Smooth muscle cell of the brain vasculature (primary cell): Measurements from ENCODE around the gene GSC2.

Experiments
- DNase-seq: peaks from one replicate; pipeline ENCODE4 v3.0.0-alpha.2; 2012; ENCODE audit warnings: low read depth, low spot score

GSC2 gene

DNA sequence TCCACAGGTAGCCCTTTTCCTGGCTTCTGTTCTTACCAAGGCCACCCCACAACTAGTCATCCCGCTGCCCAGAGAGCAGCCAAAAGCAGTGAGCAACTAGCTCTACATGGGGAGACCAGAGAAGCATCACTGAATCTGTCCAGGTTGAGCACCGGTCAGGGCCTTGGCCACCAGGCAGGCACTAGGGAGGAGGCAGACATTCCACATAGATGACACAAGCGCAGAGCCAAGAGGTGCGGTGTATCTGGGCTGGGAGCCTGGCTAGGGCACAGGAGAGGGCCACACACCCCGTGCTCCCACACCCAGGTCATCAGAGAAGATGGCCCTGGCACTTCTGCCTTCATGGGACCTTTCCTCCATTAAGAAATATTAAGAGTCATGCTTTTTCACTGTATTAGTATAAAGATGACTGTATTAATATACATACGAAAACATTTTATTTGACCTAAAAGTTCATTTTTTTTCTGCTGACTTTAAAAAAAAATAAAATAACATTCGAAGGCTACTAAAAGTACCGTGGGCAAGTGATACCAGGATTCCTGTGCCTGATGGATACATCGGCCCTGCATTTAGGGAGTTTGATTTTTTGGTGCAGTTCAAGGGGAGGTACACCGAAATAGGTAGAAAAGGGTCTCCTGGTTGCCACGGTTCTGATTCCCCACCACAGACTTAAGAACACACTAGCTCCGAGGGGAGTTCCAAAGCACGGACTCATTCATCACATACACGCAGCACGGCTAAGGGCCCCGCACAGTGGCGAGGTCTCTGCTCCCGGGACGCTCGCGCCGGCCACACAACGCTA is 29.1 kb downstream of the GSC2 start:
- DNase-seq = no peak

DNA sequence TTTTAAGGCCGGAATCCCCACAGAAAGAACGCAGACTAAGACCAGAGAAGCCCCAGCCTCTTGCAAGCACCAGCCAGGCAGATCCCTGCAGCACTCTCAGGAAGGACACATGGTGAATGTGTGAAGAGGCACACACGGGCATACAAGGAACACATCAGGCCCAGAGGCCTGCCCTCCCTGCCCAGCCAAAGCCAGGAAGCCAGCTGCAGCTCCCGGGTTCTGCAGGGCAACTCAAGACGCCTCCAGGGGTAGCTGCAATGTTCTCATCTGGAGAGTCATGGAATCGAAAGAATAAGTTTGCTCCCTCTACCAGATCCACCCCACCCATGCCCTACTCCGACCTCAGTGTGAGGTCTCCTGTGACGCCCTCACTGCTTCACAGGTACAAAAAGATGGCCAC is 30.1 kb downstream of the GSC2 start:
- DNase-seq = no peak

DNA sequence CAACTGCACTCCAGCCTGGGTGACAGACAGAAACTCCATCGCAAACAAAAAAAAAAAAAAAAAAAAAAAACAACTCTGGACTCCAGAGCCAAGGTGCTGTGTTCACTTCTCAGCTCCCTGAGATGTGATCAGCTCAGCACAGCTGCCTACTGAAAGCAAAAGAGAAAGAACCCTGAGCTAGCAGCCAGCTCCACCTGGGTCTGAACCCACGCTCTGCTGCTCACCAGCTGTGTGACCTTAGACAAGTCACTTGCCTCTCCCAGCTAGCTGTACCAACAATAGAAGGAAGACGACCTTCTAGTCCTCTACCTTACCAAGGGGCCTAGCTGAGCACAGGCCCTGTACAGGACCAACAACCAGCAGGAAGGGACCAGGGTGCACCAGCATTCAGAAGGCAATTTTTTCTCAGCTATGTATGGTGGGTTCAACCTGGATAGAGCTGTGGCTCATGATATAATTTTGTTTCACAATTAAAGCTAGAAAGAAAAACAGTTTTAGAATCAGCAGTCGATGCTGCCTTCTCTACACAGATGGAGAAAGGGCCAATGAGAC is 31.7 kb downstream of the GSC2 start:
- DNase-seq = no peak

DNA sequence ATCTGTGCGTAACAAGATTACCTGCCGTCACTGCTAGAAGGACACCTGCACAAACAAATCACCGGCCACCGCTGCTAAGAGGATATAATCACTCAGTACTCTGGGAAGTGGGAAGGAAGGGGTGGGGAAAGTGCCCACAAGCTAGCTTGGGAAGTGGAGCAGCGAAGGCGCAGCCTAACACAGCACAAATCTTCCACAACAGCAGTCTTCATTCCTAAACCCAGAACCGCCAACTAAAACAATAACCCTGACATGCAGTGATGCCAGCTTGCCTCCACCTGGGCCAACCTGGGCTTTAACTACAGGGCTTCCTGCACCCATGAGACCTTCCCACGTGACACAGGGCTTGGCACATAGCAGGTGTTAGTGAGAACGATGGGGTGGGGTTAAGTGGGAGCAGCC is 33.0 kb downstream of the GSC2 start:
- no peak for DNase-seq

DNA sequence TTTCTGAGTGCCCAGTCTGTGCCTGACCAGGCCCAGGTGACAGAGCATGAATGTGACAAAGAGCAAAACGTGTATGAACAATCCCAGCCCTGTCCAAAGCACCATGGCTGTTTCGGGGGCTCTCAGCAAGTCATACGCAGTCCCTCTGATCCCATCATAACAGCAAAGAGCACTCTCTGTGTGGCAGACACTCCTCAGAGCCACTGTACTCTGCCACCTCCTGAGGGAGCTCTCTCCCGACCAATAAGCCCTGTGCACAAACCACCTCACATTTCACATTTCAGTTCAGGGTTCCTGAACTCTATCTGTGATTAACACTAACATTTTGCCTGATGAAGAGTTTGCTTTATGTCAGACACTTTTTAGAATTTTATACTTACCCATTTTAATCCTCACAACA is 34.5 kb downstream of the GSC2 start:
- DNase-seq = no peak

DNA sequence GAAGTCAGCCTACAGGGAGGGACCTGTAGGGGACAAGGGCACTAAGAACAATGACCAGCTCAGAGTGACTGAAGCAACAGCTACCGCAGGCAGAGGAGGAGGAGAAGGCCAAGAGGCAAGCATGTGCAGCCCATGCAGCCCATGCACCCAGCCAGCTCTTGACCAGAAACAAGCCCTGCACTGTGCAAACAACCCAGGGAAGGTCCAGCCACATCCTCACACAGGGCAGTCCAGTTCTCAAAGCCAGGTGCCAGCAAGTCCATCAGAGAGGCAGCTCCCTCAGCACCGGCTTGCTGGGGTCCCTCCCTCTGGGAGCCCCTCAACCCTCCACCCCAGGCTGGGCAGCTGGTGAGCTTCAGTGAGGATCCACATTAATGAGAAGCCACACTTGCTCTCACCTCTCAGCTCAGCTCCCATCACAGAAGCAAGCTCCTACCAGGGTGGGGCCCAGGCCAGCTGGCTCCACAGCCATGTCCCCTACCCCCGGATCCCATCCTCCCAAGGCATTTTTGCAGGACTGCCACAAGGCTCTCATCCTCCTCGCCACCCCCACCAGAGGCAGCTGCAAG is 35.0 kb downstream of the GSC2 start:
- DNase-seq = no peak

DNA sequence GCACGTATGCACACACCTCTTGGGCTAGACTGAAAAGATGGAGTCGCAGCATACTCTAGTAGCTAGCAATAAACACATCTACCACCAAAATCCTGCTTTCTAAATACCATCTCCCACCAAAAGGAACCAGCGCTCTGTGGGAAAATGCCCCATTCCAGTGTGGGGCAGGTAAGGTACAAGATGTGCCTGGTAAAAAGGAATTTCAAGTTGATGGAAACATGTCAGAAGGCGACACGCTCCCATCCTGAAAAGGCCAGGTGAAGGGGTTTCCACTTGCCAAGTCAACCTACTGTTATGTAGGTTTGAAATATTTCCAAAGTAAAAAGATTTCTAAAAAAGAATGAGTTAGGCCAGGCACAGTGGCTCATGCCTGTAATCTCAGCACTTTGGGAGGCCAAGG is 36.7 kb downstream of the GSC2 start:
- no peak for DNase-seq

DNA sequence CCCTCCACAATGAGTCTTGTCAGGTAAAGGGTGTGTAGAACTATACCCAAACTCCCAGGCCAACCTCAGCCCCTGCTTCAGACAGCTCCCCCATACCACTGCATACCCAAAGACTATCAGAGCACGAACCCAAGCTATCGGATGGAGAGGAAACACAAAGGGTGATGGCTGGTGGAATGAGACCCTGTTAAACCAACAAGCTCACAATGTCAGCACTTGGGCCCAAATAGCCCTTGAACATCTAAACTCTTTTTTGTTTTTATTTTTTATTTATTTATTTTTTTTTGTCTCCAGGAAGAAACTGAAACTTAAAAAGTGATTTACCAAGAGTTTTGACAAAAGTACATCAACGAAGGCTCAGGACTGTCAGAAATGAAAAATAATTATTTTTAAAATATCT is 38.5 kb downstream of the GSC2 start:
- no peak for DNase-seq

DNA sequence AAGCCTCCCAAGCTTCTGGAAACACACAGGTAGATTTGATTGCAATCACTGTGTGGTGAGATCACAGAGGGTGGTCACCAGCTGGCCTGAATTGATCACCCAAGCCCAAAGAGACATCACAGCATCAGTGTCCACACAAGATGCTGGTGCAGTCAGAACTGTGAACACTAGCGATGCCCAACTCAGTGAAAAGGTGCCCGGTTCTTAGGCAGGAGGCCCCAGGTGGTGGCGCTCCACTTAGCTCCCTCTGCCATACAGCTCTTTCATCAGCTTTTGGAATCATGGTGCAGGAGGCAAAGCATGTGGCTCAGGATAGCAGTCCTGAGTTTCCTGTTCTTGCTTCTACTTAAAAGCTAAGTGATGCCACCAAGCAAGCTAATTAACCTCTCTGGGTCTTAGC is 39.0 kb downstream of the GSC2 start:
- DNase-seq = no peak

DNA sequence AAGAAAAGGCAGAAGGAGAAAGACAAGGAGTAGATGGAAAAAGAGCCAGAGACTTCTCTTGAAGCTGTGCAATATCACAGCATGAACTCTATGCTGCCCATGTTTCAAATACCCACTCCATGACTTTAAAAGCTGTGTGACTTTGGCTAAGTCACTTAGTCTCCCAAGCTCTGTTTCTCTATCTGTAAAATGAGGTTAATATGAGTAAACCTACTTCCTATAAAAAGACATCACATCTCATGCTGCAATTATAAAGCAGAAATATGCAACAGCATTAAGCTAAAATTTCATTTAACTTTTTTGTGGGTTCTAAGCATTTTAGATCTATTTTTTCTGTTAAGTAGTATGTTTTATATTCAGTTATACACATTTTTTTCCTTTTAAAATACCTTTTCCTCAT is 39.4 kb downstream of the GSC2 start:
- DNase-seq = no peak

DNA sequence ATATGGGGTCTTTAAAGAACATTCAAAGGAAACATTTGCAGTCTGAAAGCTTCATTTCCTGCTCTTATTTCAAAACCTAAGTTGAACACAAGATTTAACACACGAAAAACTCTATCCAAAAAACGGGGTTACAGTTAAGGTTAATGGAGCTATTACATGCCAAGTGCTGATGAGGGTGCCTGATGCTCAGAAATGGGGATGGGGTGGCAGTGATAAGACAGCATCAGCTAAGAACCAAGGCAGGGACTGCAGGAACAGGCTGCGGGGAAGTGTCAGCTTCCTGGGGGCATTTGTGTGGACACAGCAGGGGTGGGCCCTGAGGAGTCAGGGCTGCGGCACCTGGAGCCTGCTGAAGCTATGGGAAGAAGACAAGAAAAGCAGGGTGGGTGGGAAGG is 40.0 kb downstream of the GSC2 start:
- no peak for DNase-seq

DNA sequence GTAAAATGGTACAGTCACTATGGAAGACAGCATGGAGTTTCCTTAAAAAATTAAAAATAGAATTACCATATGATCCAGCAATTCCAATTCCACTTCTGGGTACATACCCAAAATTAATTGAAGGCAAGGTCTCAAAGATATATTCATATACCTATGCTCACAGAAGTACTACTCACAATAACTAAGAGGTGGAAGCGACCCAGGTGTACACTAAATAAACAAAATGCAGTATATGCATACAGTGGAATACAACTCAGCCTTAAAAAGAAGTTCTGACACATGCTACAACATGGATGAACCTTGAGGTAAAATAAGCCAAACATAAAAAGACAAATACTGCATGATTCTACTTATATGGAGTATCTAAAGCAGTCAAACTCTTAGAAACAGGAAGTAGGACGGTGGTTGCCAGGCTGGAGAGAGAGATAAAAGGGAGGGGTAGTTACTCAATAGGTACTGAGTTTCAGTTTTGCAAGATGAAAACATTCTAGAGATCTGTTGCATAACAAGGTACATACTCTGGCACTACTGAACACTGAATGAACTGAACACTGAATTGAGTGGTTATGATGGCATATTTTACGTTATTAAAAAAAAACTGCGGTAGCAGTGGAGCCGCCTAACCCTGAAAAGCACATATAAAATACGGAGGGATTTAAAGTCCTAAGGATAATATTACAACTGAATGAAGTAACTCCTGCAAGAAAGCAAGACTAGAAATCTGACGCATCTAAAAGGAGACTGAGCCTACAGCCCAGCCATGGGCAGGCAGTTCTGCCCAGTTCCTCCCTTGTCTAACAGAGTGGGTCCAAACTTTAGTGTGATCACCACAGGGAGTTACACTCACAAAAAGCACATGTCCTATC is 40.7 kb downstream of the GSC2 start:
- DNase-seq = no peak

DNA sequence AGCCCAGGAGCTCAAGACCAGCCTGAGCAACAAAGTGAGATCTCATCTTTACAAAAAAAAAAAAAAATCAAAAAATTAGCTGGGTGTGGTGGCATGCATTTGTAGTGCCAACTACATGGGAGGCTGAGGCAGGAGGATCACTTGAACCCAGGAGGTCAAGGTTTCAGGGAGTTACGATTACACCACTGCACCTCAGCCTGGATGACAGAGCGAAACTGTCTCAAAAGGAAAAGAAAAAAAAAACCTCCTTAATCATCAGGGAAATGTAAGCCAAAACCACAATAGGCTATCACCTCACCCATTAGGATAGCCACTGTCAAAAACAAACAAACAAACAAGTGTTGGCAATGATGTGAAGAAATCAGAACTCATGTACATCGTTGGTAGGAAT is 41.3 kb downstream of the GSC2 start:
- no peak for DNase-seq

DNA sequence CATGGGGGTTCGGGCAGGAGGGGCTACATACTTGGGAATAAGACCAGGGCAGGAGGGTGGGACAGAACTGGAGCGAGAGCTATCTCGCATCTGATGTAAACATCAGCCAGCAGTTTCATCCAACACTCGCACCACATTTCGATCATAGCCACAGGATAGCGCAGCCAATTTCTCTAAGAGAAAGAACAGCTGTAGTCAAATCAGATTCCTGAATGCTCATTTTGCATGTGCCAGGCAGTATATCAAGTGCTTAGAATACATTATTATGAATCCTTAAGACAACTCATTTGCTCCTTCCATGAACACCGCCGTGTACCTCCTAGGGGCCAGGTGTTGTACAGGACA is 42.4 kb downstream of the GSC2 start:
- no peak for DNase-seq

DNA sequence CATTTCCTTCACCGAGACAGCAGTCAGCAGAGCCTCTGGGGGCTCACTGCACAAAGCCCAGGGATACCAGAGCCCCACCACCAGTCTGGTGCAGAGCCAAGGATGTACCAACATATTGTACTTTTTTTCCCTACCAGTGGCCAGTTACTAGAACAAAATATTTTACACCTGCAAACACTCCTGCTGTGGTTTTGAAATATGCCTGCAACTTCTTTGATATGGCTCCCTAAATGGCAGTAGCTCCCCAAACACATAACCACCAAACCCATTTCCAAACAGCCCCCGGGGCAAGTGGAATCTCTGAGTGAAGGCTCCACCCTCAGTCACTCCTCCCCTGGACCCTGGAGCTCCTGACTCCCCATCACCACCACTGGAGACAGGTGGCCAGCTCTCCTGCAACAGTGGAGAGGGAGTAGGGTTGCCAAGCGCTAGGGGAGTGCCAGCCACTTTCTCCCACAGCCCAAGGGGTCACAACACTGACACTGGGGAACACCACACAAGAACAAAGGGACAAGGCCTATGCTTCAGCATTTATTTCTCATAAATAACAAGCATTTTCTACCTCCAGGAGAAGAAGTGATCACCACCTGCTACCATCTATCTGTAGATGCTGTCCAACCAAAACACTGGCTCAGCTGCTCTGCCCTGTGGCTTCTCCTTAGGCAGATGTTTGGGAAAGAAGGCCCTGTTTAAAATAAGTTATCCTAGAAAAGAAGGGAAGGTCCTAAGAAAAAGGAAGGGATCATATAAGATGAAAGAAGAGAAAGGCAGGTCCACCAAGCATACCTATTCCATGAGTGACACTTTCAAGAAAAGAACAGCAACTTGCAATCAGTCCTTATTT is 43.0 kb downstream of the GSC2 start:
- DNase-seq = no peak

DNA sequence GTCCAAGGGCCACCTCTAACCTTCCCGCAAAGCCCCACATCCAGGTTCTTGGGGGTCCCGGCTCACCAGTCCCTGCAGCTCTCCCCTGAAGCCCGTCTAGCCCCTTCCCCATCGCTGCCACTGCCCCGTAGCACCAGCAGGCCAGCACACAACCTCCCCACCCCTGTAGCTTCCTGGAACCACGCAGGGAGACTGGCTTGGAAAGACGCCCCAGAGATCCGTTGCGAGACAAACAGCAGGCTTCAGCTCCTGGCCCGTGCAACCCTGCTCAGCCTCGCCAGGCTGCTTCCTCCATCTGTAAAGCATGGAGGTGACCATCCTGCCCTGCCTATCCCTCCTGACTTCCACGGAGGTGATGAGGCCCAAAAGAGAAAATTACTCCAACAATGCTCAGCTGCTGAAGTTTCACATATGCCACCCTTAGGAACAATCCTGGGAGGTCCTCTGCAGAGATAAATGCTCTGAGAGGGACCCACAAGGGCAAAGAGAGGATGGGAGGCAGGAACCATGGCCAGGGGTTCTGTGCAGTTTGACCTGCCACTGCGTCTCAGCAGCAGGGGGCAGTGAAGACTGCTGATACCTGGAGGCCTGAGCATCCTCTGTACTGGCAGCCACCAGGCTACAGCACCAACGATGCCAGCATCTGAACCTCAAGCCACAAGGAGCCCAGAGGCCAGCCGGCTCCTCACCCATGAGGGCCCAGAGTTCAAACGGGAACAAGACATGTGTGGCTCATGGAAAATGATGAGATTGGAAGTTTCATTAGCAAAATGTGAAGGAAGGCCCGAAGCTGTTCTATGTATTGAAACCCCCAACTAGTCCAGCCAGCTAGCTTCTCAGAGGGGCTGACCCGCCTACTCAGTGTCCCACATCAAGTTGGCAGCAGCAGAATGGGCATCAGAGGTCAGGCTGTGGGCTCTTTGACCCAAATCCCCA is 44.0 kb downstream of the GSC2 start:
- DNase-seq = no peak

DNA sequence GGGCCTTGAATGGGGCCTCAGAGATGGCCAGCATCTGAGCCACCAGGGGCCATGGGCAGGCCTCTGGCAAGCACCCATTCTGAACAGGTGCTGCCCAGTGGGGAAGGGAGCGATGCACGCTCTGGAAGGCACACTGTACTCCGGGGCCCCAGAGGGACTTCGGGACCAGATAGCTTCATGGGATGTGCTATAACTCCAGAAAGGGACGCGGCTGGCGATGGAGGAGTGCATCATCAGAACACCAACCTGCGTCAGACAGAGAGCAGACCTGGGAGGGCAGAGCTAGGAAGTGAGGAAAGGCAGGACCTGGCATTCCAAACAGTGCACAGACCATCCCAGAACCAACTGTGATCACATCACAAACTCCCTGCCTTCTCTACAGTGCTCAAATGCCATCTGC is 44.6 kb downstream of the GSC2 start:
- no peak for DNase-seq

DNA sequence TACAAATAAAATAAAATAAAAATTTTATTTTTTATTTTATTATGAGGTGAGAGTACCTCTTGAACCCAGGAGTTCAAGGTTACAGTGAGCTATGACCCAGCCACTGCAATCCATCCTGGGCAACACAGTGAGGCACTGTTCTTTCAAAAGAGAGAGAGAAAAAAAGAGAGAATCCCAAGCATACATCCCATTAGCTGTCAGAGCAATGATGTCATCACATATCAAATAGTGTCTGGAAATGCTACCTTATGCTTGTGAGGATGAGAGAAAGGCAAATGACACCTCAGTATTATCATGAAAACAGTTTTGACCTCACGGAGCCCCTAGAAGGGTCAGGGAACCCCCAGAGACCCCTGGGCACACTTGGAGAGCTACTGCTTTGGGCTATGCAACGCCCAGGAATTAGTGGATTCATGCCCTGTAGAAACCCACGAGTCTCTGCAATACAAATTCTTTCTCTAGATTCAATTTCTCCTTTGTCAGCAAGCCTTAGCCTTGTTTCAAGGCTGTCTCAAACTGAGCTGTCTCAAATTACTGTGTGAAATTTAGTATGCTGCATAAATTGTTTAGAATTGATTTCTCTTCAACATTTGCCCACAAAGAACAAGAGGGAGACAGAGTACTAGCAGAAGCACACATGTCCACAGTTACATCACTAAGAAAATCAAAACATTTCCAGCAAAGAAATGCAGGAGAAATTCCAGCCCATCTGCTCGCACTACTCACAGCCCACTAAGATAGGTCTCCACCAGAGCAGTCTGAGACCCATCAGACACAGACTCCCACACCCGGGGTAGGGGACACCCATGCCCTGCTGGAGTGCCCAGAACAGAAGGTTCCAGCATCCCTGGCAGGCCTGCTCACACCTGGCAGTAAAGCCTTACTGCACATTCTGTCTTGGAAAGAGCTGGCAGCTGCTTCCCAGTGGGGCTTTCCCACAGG is 45.9 kb downstream of the GSC2 start:
- DNase-seq = no peak

DNA sequence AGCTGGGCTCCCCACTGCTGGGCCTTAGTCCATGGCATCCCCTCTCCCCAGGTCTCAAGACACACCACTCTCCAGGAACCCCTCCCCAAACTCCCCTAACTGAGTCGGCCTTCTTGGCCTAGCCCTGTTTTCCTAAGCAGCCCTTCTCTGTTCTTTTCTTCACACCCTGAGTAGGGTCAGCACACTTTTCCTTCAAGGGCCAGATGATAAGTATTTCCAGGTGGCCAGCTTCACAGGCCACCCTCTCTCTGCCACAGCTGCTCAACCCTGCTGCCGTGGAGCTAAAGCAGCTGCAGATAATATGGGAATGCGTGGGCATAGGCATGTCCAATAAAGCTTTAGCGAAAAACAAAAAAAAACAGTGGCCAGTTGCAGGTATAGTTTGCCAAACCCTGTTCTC is 51.9 kb downstream of the GSC2 start:
- DNase-seq = no peak
